DMS53 treated with DMSO at 0.1 percent for 48 hours (cell line): ENCODE measurements around the gene MS4A6A.
"Not testable (repeated sequence)": the region's sequence is repeated elsewhere in the genome, so short reads cannot be mapped to it uniquely, and the experiment has no call there.

Experiments used
- DNase-seq: peaks from one replicate; lab custom pipeline; 2025; ENCODE audit not compliant: unreplicated experiment; lab: John Stamatoyannopoulos, UW

The MS4A6A gene

GRCh38 chr11:60184824-60185511 lies 2.1 kb upstream of the MS4A6A start:
- DNase-seq, result no peak

- no peak for DNase-seq
Measured at GRCh38 chr11:60183591-60184205, 815 bp upstream of the MS4A6A start.

- DNase-seq, result no peak
Measured at GRCh38 chr11:60175860-60176275, 7.0 kb downstream of the MS4A6A start.

- DNase-seq, result no peak
Measured at GRCh38 chr11:60172011-60172410, 10.9 kb downstream of the MS4A6A start.

- DNase-seq, result peak; percentile 7
Measured at GRCh38 chr11:60170566-60170965, 12.3 kb downstream of the MS4A6A start.

- DNase-seq, result peak; percentile 59
Measured at GRCh38 chr11:60169264-60169915, 13.5 kb downstream of the MS4A6A start.

GRCh38 chr11:60168306-60168705 lies 14.6 kb downstream of the MS4A6A start:
- no peak for DNase-seq

GRCh38 chr11:60165951-60166350 lies 16.9 kb downstream of the MS4A6A start:
- DNase-seq, result no peak

GRCh38 chr11:60165538-60165937 lies 17.3 kb downstream of the MS4A6A start:
- no peak for DNase-seq

- DNase-seq, result no peak
Measured at GRCh38 chr11:60164550-60165075, 18.3 kb downstream of the MS4A6A start.

GRCh38 chr11:60161766-60162165 lies 21.1 kb downstream of the MS4A6A start:
- DNase-seq, result no peak

GRCh38 chr11:60161107-60161506 lies 21.8 kb downstream of the MS4A6A start:
- DNase-seq, result no peak

- DNase-seq, result no peak
Measured at GRCh38 chr11:60159868-60160267, 23.0 kb downstream of the MS4A6A start.

GRCh38 chr11:60159284-60159683 lies 23.6 kb downstream of the MS4A6A start:
- DNase-seq, result no peak

- peak; percentile 25 for DNase-seq
Measured at GRCh38 chr11:60158636-60159035, 24.2 kb downstream of the MS4A6A start.

- DNase-seq, result no peak
Measured at GRCh38 chr11:60155931-60156330, 27.0 kb downstream of the MS4A6A start.

GRCh38 chr11:60152727-60153126 lies 30.2 kb downstream of the MS4A6A start:
- not testable (repeated sequence) for DNase-seq

GRCh38 chr11:60150279-60150678 lies 32.6 kb downstream of the MS4A6A start:
- no peak for DNase-seq

- DNase-seq, result no peak
Measured at GRCh38 chr11:60145677-60146076, 37.2 kb downstream of the MS4A6A start.

- DNase-seq, result no peak
Measured at GRCh38 chr11:60143768-60144167, 39.1 kb downstream of the MS4A6A start.

- no peak for DNase-seq
Measured at GRCh38 chr11:60133917-60134316, 49.0 kb downstream of the MS4A6A start.

- no peak for DNase-seq
Measured at GRCh38 chr11:60131912-60132311, 51.0 kb downstream of the MS4A6A start.
